Measurements from ENCODE around the gene CD8A.
"Not testable (repeated sequence)": the region's sequence is repeated elsewhere in the genome, so short reads cannot be mapped to it uniquely, and the experiment has no call there.

CD8A gene

DNA sequence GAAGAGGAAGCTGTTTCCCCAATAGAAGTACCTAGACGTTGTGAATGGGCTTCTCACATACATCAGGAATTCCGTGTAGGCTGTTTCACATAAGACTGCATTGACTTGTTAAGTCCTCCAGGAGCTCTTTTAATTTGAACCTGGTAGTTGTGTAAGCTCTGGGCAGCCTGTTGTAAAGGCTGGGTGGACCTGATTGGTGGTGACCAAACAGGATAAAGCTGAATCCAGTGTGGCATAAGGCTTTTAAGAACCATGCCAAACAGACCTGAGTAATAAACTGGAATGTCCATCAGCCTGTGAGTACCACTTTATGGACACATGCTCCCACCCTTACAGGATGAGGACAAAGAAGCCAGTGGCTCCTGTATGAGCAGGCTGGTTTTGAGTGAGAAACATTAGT, 46.6 kb downstream of the CD8A start:
- in situ Hi-C loops (cut with HindIII; ENCODE audit: low sequenced_read_pairs) = no loop called here

GRCh38 chr2:86741889-86742498, 48.7 kb downstream of the CD8A start:
- in situ Hi-C loops (cut with HindIII; ENCODE audit: low sequenced_read_pairs) = not testable (repeated sequence)

GRCh38 chr2:86739889-86740288, 50.8 kb downstream of the CD8A start:
- in situ Hi-C loops (cut with HindIII; ENCODE audit: low sequenced_read_pairs) = not testable (repeated sequence)

DNA sequence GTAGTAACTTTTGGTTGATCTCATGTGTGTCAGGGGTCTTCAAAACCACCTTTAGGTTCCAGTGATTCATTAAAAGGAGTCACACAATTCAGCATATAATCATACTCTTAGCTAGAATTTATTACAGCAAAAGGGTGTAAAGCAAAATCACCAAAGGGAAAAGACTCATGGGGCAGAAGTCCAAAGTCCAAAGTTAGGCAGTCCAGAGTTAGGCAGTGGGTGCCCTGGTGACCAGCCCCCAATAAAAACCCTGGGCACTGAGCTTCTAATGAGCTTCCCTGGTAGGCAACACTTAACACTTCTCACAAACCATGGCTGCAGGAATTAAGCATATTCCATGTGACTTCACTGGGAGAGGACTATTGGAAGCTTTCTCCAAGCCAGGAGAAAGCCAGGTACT, 51.2 kb downstream of the CD8A start:
- in situ Hi-C loops (cut with HindIII; ENCODE audit: low sequenced_read_pairs) = not testable (repeated sequence)

DNA sequence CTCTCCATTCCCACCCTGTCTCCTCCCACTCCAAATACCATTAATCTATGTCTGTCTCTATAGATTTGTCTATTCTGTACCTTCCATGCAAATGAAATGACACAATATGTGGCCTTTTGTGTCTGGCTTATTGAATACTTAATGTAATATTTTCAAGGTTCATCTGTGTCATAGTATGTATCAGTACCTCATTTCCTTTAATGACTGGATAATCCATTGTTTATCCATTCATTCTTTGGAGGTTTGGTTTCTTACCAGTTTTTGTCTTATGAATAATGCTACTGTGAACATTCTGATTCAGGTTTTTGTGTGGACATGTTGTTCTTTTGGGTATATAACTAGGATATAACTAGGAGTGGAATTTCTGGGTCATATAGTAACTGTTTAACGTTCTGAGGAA, 55.8 kb downstream of the CD8A start:
- in situ Hi-C loops (cut with HindIII; ENCODE audit: low sequenced_read_pairs) = not testable (repeated sequence)
